Activated CD4-positive, alpha-beta memory T cell treated with anti-CD3 and anti-CD28 coated beads for 36 hours (primary cell): ENCODE measurements around the gene MGAT3. TPM values are rescaled to one million over a fixed set of nuclear protein-coding genes. Genes with fewer than 3 reads are reported as not detected.

Source experiments
- CTCF ChIA-PET: fragments of 350-600 bp; sonication (Branson Sonifier 250); formaldehyde crosslinking; loops from one replicate; lab custom pipeline; 2021; ENCODE audit warnings: antibody characterized with exemption, inconsistent platforms; lab: Charles Lee
- POLR2A ChIA-PET: fragments of 350-600 bp; sonication (Branson Sonifier 250); formaldehyde crosslinking; loops from one replicate; lab custom pipeline; 2021; ENCODE audit warnings: antibody characterized with exemption; lab: Charles Lee
- DNase-seq: peaks from one replicate; pipeline ENCODE4 v3.0.0-alpha.2; 2020
- H3K27ac Mint-ChIP-seq: one replicate; pipeline ENCODE4 v1.8.0; 2021; ENCODE audit warnings: mixed read lengths
- H3K27me3 Mint-ChIP-seq: one replicate; pipeline ENCODE4 v1.8.0; 2021; ENCODE audit warnings: mixed read lengths
- H3K36me3 Mint-ChIP-seq: one replicate; pipeline ENCODE4 v1.8.0; 2021; ENCODE audit warnings: mixed read lengths
- H3K4me1 Mint-ChIP-seq: one replicate; pipeline ENCODE4 v1.8.0; 2021; ENCODE audit warnings: low read depth, mixed read lengths
- H3K4me3 Mint-ChIP-seq: one replicate; pipeline ENCODE4 v1.8.0; 2021; ENCODE audit warnings: mild to moderate bottlenecking, mixed read lengths
- H3K9me3 Mint-ChIP-seq: one replicate; pipeline ENCODE4 v1.8.0; 2021; ENCODE audit warnings: mixed read lengths
- intact Hi-C: fragments of 100-400 bp; cut with micrococcal nuclease; formaldehyde crosslinking; loops from one replicate; pipeline ENCODE4 v1.15.1; 2023
- total RNA-seq, 2 experiments: library from RNA; stranded (reverse); gene quantifications; one replicate each; pipeline ENCODE4 v1.2.3, GENCODE V29; 2021

Gene MGAT3
- total RNA-seq, 2 experiments from 2014 or later = 0.05 TPM; not detected in 1

DNA sequence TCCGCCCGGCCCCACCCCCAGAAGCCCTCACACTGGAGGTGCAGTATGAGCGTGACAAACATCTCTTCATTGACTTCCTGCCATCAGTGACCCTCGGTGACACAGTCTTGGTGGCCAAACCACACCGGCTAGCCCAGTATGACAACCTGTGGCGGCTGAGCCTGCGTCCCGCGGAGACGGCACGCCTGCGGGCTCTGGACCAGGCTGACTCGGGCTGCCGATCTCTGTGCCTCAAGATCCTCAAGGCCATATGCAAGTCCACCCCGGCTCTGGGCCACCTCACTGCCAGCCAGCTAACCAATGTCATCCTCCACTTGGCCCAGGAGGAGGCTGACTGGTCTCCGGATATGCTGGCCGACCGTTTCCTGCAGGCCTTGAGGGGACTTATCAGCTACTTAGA, 57.0 kb downstream of the MGAT3 start:
- peaks cover 50% of the 10 kb centered on the region for H3K36me3 Mint-ChIP-seq
- no peak overlapping the region for H3K4me3 Mint-ChIP-seq
- intact Hi-C loops = loop anchor here (1.0 kb wide), 1 partner anchor 20 kb away; no protein-coding TSS in a partner anchor
- ChIA-PET POLR2A (interaction anchor here (1.0 to 1.6 kb wide), 2 partner anchors 9 to 16 kb away, joined by 3 to 4 read pairs; no protein-coding TSS in a partner anchor), CTCF (interaction anchor here (1.0 to 5.9 kb wide), 11 partner anchors 9 to 523 kb away, joined by 3 to 71 read pairs (median 9); partner anchors contain the start of genes MIEF1 and RPS19BP1)
- no peak overlapping the region for H3K27ac Mint-ChIP-seq
- no peaks in the 10 kb centered on the region for H3K9me3 Mint-ChIP-seq
- peaks cover 37% of the 10 kb centered on the region for H3K4me1 Mint-ChIP-seq
- no peak for DNase-seq
- H3K27me3 Mint-ChIP-seq = no peaks in the 10 kb centered on the region

GRCh38 chr22:39514373-39514973, 57.7 kb downstream of the MGAT3 start:
- H3K4me1 Mint-ChIP-seq = peaks cover 36% of the 10 kb centered on the region
- H3K4me3 Mint-ChIP-seq = no peak overlapping the region
- H3K27ac Mint-ChIP-seq = peak overlapping the region; percentile 8

GRCh38 chr22:39515266-39516050, 58.6 kb downstream of the MGAT3 start:
- DNase-seq = no peak
- Mint-ChIP-seq H3K27ac (peak overlapping the region; percentile 81), H3K4me1 (peaks cover 33% of the 10 kb centered on the region), H3K36me3 (peaks cover 42% of the 10 kb centered on the region), H3K9me3 (no peaks in the 10 kb centered on the region), H3K4me3 (no peak overlapping the region), H3K27me3 (peaks cover 4% of the 10 kb centered on the region)
- POLR2A ChIA-PET = interaction anchor here (0.6 to 2.3 kb wide), 5 partner anchors 9 to 196 kb away, joined by 4 to 6 read pairs (median 5); partner anchors contain the start of gene RPL3
- CTCF ChIA-PET = interaction anchor here (0.6 to 5.9 kb wide), 15 partner anchors 9 to 344 kb away, joined by 3 to 71 read pairs (median 4); partner anchors contain the start of genes MIEF1 and RPS19BP1
- intact Hi-C loops = no loop called here

More at GRCh38 chr22:39514373-39514973, 57.7 kb downstream of the MGAT3 start:
- ChIA-PET CTCF (interaction anchor here (0.6 to 5.9 kb wide), 14 partner anchors 9 to 523 kb away, joined by 3 to 71 read pairs (median 6); partner anchors contain the start of genes MIEF1 and RPS19BP1), POLR2A (interaction anchor here (1.0 to 2.3 kb wide), 3 partner anchors 9 to 17 kb away, joined by 3 to 5 read pairs (median 4); a partner anchor contains a TSS)
- peak; percentile 67 for DNase-seq
- Mint-ChIP-seq H3K36me3 (peaks cover 45% of the 10 kb centered on the region), H3K9me3 (no peaks in the 10 kb centered on the region), H3K27me3 (no peaks in the 10 kb centered on the region)
- intact Hi-C loops = loop anchor here (1.0 kb wide), 1 partner anchor 21 kb away; no protein-coding TSS in a partner anchor

DNA sequence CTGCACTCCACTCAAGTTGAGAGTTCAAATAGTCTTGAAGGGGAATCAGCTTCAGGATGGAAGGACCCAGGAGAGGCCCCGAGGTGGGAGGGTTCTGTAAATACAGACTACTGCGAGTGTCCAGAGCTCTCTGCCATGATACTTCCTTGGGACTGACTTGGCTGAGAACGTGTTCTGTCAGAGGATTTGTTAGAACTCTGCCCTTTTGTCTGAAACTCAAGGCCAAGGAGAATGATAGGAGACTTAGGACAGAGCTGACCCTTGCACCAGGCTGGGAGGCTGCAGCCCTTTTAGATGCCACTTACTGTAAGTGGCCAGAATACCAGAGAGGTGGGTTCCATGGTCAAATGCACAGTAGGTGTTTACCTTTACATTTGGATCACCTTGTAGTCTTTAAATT, 60.7 kb downstream of the MGAT3 start:
- no peak overlapping the region for H3K4me3 Mint-ChIP-seq
- intact Hi-C loops = no loop called here
- no peak overlapping the region for H3K27ac Mint-ChIP-seq
- DNase-seq = no peak
- ChIA-PET POLR2A (interaction anchor here (1.0 to 2.5 kb wide), 3 partner anchors 7 to 15 kb away, joined by 4 to 9 read pairs (median 5); partner anchors contain the start of gene MIEF1), CTCF (interaction anchor here (1.1 to 5.9 kb wide), 6 partner anchors 11 to 174 kb away, joined by 3 to 71 read pairs (median 24); a partner anchor contains a TSS)
- H3K9me3 Mint-ChIP-seq = no peaks in the 10 kb centered on the region
- H3K27me3 Mint-ChIP-seq = peaks cover 4% of the 10 kb centered on the region
- peaks cover 42% of the 10 kb centered on the region for H3K4me1 Mint-ChIP-seq
- H3K36me3 Mint-ChIP-seq = peaks cover 47% of the 10 kb centered on the region

DNA sequence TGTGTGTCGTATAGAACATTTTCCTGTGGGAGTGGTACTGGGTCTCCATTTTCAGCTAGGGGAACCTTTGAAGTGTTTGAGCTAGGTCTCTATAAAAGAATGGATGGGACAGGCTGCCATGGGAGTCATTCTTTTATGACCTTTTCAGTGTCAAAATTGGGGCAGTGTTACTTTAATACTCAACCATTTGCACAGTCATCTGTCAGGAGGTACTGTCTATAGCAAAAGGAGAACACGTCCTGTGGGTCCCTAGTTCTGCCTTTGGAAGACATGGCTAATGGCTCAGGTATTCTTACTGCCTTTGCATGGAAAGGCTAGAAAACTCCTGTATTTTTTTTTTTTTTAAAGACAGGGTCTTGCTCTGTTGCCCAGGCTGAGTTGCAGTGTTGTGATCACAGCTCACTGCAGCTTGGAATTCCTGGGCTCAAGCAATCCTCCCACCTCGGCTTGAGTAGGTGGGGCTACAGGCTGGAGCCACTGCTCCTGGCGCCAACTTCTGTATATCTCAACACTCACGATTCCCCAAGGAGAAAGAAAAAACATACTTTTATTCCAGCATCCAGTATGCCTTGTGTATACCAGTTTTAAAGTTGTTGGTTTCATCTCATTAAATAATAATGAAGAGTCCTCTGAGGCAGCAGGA, 61.5 kb downstream of the MGAT3 start:
- H3K9me3 Mint-ChIP-seq = no peaks in the 10 kb centered on the region
- DNase-seq = no peak
- H3K4me3 Mint-ChIP-seq = peak overlapping the region; percentile 84
- POLR2A ChIA-PET = interaction anchor here (1.0 to 2.5 kb wide), 3 partner anchors 11 to 22 kb away, joined by 3 to 9 read pairs (median 4); partner anchors contain the start of gene MIEF1
- CTCF ChIA-PET = interaction anchor here (1.4 to 5.9 kb wide), 5 partner anchors 10 to 175 kb away, joined by 3 to 71 read pairs (median 44); a partner anchor contains a TSS
- peaks cover 4% of the 10 kb centered on the region for H3K27me3 Mint-ChIP-seq
- H3K27ac Mint-ChIP-seq = peak overlapping the region; percentile 98
- intact Hi-C loops = no loop called here
- H3K4me1 Mint-ChIP-seq = peaks cover 50% of the 10 kb centered on the region
- peaks cover 53% of the 10 kb centered on the region for H3K36me3 Mint-ChIP-seq

DNA sequence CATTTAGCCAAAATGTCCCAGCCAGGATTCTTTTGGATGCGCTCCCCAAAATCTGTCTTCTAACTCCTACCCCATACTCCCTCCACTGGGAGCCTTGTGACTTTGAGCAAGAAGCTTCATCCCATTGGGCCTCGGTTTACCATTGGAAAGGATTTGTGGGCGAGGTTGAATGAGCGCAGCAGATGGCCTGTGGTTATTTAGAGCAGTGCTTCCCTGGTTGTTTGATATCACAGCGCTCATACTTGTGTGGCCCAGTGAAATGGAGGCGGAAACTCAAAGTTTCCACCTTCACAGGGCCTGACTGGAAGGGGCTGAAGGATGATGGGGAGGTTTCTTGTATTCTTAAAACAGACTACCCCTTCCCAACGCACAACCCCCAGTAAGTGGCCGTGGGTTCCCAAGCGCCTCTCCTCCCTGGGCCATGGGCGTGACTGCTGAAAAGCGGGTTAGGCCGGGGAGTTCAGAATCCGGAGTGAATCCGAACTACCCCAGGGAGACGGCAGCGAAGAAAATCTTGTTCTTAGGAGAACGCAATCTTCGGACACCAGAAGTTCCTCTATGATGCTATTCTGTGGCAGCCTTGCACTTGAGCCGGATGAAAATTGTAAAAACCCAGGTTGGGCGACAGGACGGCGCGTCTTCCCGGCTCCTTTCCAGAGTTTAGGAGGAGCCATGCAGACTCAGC, 62.3 kb downstream of the MGAT3 start:
- Mint-ChIP-seq H3K4me1 (peaks cover 52% of the 10 kb centered on the region), H3K4me3 (peak overlapping the region; percentile 84), H3K27ac (peak overlapping the region; percentile 98), H3K36me3 (peaks cover 52% of the 10 kb centered on the region), H3K9me3 (no peaks in the 10 kb centered on the region), H3K27me3 (peaks cover 4% of the 10 kb centered on the region)
- CTCF ChIA-PET = interaction anchor here (1.0 to 5.9 kb wide), 8 partner anchors 10 to 200 kb away, joined by 3 to 51 read pairs (median 6); partner anchors contain the start of gene RPL3
- DNase-seq = peak; percentile 56
- POLR2A ChIA-PET = interaction anchor here (0.9 to 2.5 kb wide), 14 partner anchors 11 to 1433 kb away, joined by 3 to 43 read pairs (median 4); partner anchors contain the start of genes MIEF1, RPL3 and RPS19BP1
- intact Hi-C loops = no loop called here

DNA sequence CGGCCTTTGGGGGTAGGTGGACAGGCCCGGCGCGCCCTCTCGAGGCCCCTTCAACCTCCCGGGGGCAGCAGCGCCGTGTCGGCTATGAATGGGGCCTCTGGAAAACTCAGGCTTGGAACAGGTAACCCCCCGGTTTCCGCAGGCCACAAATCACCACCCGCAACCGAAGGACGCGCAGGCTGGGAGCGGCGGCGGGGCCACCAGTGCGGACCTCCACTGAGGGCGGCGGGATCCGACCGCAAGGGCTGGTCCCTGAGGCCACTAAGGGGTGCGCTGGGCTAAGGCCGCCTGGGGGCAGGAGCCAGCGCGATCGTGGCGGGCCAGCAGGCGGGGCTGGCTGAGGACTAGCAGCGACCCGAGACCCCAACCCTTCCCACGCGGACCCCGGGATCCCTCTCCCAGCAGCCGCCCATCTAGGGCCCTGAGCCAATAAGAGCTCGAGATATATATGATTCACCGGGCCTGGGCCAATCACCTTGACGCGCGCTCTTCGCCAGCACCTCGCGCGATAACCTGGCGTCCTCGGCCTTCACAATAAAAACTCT, 62.9 kb downstream of the MGAT3 start:
- H3K27me3 Mint-ChIP-seq = peaks cover 4% of the 10 kb centered on the region
- peak overlapping the region; percentile 84 for H3K4me3 Mint-ChIP-seq
- POLR2A ChIA-PET = interaction anchor here (0.6 to 2.3 kb wide), 21 partner anchors 10 to 1432 kb away, joined by 3 to 43 read pairs (median 3); partner anchors contain the start of genes MIEF1, RPL3, RPS19BP1 and TAB1
- H3K36me3 Mint-ChIP-seq = peaks cover 54% of the 10 kb centered on the region
- peaks cover 50% of the 10 kb centered on the region for H3K4me1 Mint-ChIP-seq
- DNase-seq = peak; percentile 98
- CTCF ChIA-PET = interaction anchor here (0.9 to 1.3 kb wide), 7 partner anchors 9 to 203 kb away, joined by 3 to 23 read pairs (median 3); partner anchors contain the start of gene RPL3
- intact Hi-C loops = loop anchor here (1.0 to 10.0 kb wide), 4 partner anchors 13 to 275 kb away; partner anchors contain the start of genes MIEF1, PDGFB, RPL3 and RPS19BP1
- no peaks in the 10 kb centered on the region for H3K9me3 Mint-ChIP-seq
- peak overlapping the region; percentile 98 for H3K27ac Mint-ChIP-seq

GRCh38 chr22:39520226-39521105, 63.7 kb downstream of the MGAT3 start, which contains the start of gene ATF4:
Gene ATF4 (plus strand): TSS chr22:39520562. CDS start chr22:39521446, 884 bp downstream.
- H3K27ac Mint-ChIP-seq = peak within 1 kb of the TSS; percentile 98
- peak within 1 kb of the TSS; percentile 84 for H3K4me3 Mint-ChIP-seq
- POLR2A ChIA-PET = interaction anchor here (0.5 to 2.3 kb wide), 23 partner anchors 9 to 1431 kb away, joined by 3 to 43 read pairs (median 3); partner anchors contain the start of genes MIEF1, RPL3, RPS19BP1 and TAB1
- H3K27me3 Mint-ChIP-seq = peaks cover 4% of the 10 kb centered on the region
- intact Hi-C loops = loop anchor here (1.0 to 10.0 kb wide), 4 partner anchors 12 to 276 kb away; partner anchors contain the start of genes MIEF1, PDGFB, RPL3 and RPS19BP1
- H3K36me3 Mint-ChIP-seq = peaks cover 60% of the 10 kb centered on the region
- peaks cover 50% of the 10 kb centered on the region for H3K4me1 Mint-ChIP-seq
- peak; percentile 81 for DNase-seq
- CTCF ChIA-PET = interaction anchor here (0.6 to 1.3 kb wide), 9 partner anchors 9 to 567 kb away, joined by 3 to 23 read pairs (median 3); partner anchors contain the start of gene RPL3
- no peaks in the 10 kb centered on the region for H3K9me3 Mint-ChIP-seq
